Measurements from ENCODE around the gene GSK3A. TPM values are rescaled to one million over a fixed set of nuclear protein-coding genes. Genes with fewer than 3 reads are reported as not detected.

The GSK3A gene
- total RNA-seq, 1 donor, result 18.3 TPM

GRCh38 chr19:42224940-42225717 is 17.3 kb downstream of the GSK3A start:
- TF ChIP-seq CTCF (IDR thresholded peaks at IDR 0.05; ENCODE audit: insufficient read depth, low read length), result no peak
- H3K4me3 ChIP-seq (ENCODE audit: low read depth, low read length), result no peak overlapping the region
- DNase-seq (ENCODE audit: low read depth), result no peak

DNA sequence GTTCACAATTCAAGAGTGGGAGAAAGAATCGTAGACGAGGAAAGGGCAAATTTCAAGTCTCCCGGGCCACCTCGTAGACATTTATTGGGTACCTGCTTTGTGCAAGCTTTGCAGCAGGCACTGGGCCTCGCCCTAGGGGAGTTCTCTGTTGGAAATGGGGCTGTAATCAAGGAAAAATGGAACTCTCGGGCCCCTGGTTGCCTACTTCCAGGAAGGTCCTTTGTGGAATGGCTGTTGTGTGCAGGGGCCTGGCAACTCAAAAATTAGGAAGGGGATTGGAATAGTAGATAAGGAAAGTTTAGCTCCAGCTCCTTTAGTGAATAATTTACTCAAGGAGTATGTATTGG is 21.7 kb downstream of the GSK3A start:
- H3K4me3 ChIP-seq (ENCODE audit: low read depth, low read length), result peak overlapping the region; percentile 92
- no peak for TF ChIP-seq CTCF (IDR thresholded peaks at IDR 0.05; ENCODE audit: insufficient read depth, low read length)
- no peak for DNase-seq (ENCODE audit: low read depth)

DNA sequence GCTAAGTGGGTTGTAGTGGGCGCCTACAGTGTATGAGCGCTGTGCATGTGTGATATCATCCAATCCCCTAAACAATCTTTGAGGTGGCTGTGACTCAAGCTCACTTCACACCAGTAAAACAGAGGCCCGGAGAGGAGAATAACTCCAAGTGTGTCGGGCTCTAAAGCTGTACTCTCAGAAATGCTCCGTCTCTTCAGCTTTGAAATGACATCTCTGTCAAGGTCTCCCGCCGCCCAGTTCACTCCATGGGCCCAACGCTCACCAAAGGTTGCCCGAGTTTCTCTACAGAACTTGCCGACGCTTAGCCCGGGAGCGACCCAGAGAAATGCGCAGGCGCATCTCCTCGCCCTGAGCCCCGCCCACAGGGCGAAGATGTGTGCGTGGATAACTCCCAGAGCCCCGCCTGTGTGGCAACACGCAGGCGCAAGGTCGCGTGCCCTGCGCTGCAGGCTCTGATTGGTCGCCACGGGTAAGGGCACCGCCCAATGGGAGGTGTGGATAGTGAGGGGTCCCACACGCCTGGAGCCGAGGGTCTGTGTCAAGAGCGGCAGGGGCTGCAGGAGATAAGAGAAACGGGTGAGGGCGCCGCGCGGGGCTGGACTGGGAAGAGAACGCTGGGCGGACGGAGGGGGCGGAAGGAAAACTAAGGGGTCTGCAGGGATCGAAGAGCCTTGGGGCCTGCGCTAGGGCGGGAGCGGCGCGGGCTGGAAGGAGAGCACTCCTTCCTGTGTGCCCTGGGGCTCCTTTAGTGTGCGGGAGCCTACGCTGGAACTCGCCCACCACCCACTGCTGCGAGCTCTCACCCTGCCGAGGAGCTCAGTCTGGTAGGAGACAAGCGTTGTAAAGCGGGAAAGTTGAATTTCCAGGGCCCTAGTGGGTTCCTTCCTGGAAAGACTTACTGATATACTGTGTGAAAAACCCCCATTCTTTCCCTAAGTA is 22.3 kb downstream of the GSK3A start, which contains the start of gene ZNF526:
Gene ZNF526, plus strand, starts transcription at position 501 of the 939 bp plus-strand sequence. CDS start 4,092 bp downstream, outside the sequence.
- peak within 1 kb of the TSS; percentile 92 for H3K4me3 ChIP-seq (ENCODE audit: low read depth, low read length)
- peak; percentile 96 for DNase-seq (ENCODE audit: low read depth)
- no peak for TF ChIP-seq CTCF (IDR thresholded peaks at IDR 0.05; ENCODE audit: insufficient read depth, low read length)

GRCh38 chr19:42217520-42218437 is 24.6 kb downstream of the GSK3A start, which contains the start of gene DEDD2:
Gene DEDD2, minus strand, starts transcription at chr19:42217677. Its CDS starts 670 bp downstream, at chr19:42217007.
- peak; percentile 97 for DNase-seq (ENCODE audit: low read depth)
- H3K4me3 ChIP-seq (ENCODE audit: low read depth, low read length), result peak within 1 kb of the TSS; percentile 90
- TF ChIP-seq CTCF (IDR thresholded peaks at IDR 0.05; ENCODE audit: insufficient read depth, low read length), result no peak

DNA sequence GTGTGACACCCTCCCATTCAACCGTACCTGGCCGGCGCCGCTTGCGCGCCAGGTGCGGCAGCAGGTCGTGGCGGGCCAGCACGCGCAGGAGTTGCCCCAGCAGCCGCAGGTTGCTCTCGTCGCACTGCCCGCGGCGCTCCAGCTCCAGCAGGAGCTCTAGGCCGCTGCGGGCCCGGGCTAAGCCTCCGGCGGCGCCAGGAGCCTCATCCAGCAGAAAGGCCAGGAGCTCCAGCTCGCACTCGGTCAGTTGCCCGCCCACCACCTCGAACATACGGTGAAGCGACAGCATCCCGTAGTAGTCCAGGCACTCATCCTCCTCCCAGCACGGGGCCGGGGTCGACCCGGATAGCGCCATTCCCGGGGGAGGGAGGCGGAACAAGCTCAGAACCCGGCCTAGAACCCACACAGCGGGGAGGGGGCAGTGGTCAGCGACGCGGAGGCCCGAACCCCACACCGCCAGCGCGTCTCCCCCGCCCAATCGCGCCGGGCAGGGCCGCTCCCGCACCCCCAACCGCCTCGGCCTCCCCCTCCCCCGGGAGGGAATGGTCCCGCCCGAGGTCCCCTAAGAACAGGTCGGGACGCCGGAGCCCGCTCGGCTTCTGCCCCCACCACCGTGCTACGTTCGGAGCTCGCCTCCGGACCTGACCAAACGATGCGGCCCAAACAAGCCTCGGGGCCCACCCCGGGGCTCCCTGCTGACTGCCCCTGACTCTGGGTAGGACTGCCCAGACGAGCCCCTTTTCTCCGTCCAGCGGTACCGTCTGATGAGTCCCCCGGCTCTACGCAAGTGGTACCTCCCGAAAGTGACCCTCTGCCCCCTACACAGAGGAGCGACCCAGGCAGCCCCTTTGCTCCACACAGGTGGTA is 25.5 kb downstream of the GSK3A start:
- no peak for TF ChIP-seq CTCF (IDR thresholded peaks at IDR 0.05; ENCODE audit: insufficient read depth, low read length)
- peak overlapping the region; percentile 90 for H3K4me3 ChIP-seq (ENCODE audit: low read depth, low read length)
- DNase-seq (ENCODE audit: low read depth), result peak; percentile 22
